SK-N-SH treated with all-trans-retinoic acid at 6 μM for 48 hours (cell line): ENCODE measurements around the gene HMGXB4.

ENCODE experiments used
- BACH2 ChIP-seq: fragments of 250-450 bp; sonication (Bioruptor Pico); IDR thresholded peaks from 2 replicates; pipeline ENCODE4 v1.9.0; 2021; ENCODE audit warnings: mild to moderate bottlenecking, borderline replicate concordance
- RARB ChIP-seq: fragments of 250-450 bp; sonication (Bioruptor Pico); IDR thresholded peaks from 2 replicates; pipeline ENCODE4 v1.8.0; 2021; ENCODE audit warnings: mild to moderate bottlenecking, moderate library complexity
- TCF4 ChIP-seq: fragments of 250-450 bp; sonication (Bioruptor Pico); IDR thresholded peaks from 2 replicates; pipeline ENCODE4 v1.8.0; 2021; ENCODE audit warnings: mild to moderate bottlenecking, moderate library complexity, borderline replicate concordance
- ZFP3 ChIP-seq: fragments of 250-450 bp; sonication (Bioruptor Pico); IDR thresholded peaks from 2 replicates; pipeline ENCODE4 v1.5.0; 2020; ENCODE audit warnings: mild to moderate bottlenecking, moderate library complexity
- ZNF70 ChIP-seq: fragments of 450-650 bp; formaldehyde crosslinking; IDR thresholded peaks from 2 replicates; pipeline ENCODE4 v1.5.0; 2020; ENCODE audit warnings: mild to moderate bottlenecking, moderate library complexity
- TF ChIP-seq, protein P1 (sequence below): fragments of 250-450 bp; sonication (Bioruptor Pico); IDR thresholded peaks from 2 replicates; pipeline ENCODE4 v1.8.0; 2020; ENCODE audit warnings: mild to moderate bottlenecking, moderate library complexity, borderline replicate concordance
- TF ChIP-seq, protein P2 (sequence below): fragments of 250-450 bp; sonication (Bioruptor Pico); IDR thresholded peaks from 2 replicates; pipeline ENCODE4 v1.5.1; 2021; ENCODE audit warnings: mild to moderate bottlenecking, moderate library complexity

DNA sequence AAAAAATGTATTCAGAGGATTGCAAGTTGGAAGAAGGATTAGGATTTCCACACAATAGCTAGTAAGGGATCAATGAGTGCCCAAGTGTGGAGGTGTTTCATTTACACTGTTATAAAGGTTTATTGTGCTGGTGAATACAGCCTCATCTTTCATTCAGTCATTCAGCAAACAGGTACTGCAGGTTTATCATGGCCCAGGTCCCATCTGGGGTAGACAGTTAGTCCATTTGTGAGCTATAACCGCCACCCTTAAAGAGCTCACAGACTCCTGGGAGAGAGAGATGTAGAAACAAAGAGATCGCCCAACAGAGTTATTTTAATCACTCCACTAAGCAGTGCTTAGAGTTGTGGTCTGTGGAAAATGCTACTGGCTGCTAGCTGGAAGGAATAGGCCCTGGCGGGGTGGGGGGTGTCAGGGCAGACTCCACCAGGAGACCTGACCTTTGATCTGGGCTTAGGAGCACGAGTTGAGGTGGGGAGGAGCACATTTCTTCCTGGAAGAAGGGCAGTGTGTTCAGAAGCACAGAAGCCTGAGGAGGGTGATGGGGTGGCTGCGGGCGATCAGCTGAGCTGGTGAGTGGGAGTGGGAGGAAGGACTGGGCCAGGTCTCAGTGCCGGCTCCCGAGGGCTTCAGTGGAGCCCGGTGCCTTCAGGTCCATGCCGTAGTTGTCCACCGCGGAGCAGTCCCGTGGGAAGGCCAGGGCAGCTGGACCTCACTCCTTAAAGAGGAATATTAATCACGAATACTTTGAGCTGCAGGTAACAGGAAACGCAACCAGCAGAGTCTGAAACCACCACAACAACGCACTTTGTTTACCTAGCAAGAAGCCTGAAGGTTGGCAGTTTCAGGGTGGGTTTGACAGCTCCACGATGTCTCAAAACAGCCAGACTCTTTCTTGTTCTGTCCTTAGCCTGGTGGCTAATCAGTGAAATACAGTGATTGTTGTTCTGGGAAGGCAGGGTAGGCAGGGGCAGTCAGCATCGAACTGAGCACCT lies 53.6 kb downstream of the HMGXB4 start:
- TF ChIP-seq BACH2 (CRISPR knock-in tag) (no peak), TCF4 (CRISPR knock-in tag) (no peak), ZFP3 (no peak), ZNF70 (CRISPR knock-in tag) (no peak), RARB (CRISPR knock-in tag) (no peak)
- TF ChIP-seq, protein P1, sequence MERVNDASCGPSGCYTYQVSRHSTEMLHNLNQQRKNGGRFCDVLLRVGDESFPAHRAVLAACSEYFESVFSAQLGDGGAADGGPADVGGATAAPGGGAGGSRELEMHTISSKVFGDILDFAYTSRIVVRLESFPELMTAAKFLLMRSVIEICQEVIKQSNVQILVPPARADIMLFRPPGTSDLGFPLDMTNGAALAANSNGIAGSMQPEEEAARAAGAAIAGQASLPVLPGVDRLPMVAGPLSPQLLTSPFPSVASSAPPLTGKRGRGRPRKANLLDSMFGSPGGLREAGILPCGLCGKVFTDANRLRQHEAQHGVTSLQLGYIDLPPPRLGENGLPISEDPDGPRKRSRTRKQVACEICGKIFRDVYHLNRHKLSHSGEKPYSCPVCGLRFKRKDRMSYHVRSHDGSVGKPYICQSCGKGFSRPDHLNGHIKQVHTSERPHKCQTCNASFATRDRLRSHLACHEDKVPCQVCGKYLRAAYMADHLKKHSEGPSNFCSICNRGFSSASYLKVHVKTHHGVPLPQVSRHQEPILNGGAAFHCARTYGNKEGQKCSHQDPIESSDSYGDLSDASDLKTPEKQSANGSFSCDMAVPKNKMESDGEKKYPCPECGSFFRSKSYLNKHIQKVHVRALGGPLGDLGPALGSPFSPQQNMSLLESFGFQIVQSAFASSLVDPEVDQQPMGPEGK (CRISPR knock-in tag), result no peak
- TF ChIP-seq, protein P2, sequence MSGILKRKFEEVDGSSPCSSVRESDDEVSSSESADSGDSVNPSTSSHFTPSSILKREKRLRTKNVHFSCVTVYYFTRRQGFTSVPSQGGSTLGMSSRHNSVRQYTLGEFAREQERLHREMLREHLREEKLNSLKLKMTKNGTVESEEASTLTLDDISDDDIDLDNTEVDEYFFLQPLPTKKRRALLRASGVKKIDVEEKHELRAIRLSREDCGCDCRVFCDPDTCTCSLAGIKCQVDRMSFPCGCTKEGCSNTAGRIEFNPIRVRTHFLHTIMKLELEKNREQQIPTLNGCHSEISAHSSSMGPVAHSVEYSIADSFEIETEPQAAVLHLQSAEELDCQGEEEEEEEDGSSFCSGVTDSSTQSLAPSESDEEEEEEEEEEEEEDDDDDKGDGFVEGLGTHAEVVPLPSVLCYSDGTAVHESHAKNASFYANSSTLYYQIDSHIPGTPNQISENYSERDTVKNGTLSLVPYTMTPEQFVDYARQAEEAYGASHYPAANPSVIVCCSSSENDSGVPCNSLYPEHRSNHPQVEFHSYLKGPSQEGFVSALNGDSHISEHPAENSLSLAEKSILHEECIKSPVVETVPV (CRISPR knock-in tag), result no peak
